ENCODE data around the gene DAZ3.
"Not testable (repeated sequence)": the region's sequence is repeated elsewhere in the genome, so short reads cannot be mapped to it uniquely, and the experiment has no call there.

GRCh38 chrY:24825069-24825468 is 11.9 kb upstream of the DAZ3 start:
- TF ChIP-seq ZSCAN31 (CRISPR knock-in tag; IDR thresholded peaks at IDR 0.05; ENCODE audit: low read depth); ZFP37 (CRISPR knock-in tag; IDR thresholded peaks at IDR 0.05; ENCODE audit: borderline replicate concordance): not testable (repeated sequence)

All from HepG2 (cell line).